HG03097 (cell line): Measurements from ENCODE around the gene MTM1.

Source experiments
- ATAC-seq: cut with Tn5 transposase; IDR thresholded peaks from one replicate; pipeline ENCODE4 v1.9.1; 2021; ENCODE audit not compliant: unreplicated experiment, low FRiP score

The MTM1 gene

DNA sequence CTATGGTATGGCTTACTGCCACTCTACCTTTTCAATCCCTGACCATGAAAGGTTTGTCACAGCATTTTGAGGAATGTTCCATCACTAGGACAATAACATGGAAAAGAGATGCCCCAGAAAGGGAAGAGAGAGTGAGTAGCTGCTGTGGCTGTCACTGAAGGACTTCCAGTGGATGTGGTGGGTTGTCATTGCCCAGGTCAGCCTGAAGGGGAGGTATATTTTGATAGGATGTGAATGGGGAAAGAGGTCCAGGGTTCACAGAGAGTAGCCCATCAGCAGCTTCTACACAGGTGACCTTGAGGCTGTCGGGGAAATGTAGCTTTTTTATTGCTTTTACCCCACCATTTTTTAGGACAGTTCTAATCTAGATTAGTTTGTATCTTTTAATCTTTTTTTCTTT is 30.8 kb downstream of the MTM1 start:
- no peak for ATAC-seq

- ATAC-seq = no peak
Observed at GRCh38 chrX:150602296-150602695, 33.9 kb downstream of the MTM1 start.

DNA sequence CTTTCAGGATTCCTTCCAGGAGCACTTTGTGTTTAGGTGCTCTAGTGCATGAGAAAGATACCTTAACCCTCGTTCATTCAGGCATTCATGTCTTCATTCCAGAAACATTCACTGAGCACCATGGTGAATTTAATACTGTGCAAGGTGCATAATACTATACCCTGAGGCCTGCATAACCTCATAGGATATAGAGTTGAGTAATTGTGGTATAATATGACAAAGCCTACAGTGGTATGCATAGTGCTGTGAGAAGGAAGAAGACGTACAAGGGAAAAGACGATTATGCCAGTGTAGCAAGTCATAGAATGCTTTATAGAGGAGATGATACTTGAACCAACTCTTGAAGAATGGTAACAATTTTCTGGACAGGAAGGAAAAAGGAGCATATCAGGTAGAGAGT is 34.3 kb downstream of the MTM1 start:
- no peak for ATAC-seq

GRCh38 chrX:150605603-150606002 is 37.2 kb downstream of the MTM1 start:
- no peak for ATAC-seq

GRCh38 chrX:150607201-150607600 is 38.8 kb downstream of the MTM1 start:
- ATAC-seq = no peak

GRCh38 chrX:150610043-150610442 is 41.6 kb downstream of the MTM1 start:
- ATAC-seq = no peak

GRCh38 chrX:150610446-150610845 is 42.0 kb downstream of the MTM1 start:
- no peak for ATAC-seq

- ATAC-seq = no peak
Observed at GRCh38 chrX:150615356-150615755, 46.9 kb downstream of the MTM1 start.

DNA sequence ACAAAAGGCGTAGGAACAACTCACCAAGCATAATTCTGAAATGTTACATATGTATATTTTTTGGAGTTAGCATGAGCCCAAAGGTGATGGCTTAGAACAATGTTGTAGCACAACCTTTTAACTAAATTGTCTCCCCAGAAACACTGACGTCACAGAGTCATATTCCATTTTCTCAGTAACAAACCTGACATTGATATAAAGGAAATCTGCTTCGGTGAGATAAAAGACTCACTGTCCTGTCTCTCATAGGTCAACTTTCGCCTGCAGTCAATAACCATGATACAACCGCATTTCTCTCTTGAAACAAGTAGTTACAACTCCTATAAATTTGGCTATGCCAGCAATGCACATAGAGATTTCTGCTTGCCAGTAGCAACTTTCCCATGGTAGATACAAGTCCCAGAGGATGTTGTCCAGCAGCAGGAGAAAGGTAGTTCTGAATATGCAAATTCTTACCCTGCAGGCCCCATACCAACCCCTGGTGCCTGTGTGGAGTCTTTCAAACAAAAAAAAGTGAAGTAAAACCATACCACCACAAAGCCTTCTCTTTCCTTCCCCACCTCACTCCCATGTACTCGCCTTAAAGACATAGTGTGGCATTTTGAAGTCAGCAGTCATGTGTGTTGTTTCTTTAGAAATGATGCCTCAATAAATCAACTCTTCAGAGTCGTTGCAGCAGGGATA is 47.9 kb downstream of the MTM1 start:
- ATAC-seq = no peak

- no peak for ATAC-seq
Observed at GRCh38 chrX:150616863-150617198, 48.4 kb downstream of the MTM1 start.

DNA sequence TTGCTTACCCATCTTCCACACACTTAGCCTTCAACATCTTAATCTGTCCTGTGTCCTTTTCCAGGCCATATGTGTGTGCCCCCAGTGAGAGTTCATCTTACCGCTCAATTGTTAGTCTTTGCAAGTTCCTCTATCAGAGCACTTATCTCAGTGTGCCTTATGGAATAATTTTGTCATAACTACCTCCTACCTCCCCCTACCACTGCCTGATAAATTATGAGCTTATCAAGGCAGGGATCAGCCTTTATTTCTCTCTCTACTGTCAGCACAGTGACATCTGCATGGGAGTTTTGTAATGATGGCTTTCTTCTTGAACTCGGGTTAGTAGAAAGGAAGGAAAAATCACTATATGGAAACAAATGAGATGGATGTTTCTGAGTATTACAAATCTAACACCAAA is 53.2 kb downstream of the MTM1 start:
- ATAC-seq = no peak

DNA sequence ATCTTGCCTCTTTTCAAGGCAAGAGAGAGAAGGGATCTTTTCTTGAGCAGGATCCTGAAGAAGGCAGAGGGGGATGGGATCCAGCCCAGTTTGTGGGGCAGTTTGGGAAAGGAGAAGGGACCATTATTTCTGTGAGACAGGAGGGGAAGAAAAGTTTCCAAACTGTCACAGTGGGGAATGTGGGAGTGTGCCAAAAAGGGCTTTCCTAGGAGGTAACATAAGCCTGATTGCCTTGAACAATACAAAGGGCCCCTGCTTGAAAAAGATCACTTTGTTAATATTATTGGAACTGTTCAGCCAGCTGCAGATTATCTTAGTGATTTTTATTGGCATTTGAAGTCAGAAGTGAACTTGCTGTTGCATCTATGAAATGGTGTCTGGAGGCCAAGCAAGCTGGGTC is 55.2 kb downstream of the MTM1 start:
- ATAC-seq = no peak

DNA sequence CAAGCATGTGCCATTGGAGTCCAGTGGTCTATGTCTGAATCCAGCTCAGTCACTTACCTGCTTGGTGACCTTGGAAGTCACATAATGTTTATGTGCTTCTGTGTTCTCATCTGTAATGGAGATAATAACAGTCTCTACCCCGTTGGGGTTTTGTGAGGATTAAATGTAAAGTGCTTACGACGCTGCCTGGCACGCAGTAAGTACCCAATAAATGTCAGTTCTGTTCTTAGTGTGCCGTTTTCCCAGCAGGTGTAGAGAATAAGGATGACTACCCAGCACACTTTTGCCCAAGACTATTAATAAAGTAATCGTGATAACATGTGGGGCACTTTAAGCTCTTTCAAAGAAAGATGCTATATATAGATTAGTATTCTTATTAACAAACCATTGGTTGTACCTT is 56.7 kb downstream of the MTM1 start:
- no peak for ATAC-seq

DNA sequence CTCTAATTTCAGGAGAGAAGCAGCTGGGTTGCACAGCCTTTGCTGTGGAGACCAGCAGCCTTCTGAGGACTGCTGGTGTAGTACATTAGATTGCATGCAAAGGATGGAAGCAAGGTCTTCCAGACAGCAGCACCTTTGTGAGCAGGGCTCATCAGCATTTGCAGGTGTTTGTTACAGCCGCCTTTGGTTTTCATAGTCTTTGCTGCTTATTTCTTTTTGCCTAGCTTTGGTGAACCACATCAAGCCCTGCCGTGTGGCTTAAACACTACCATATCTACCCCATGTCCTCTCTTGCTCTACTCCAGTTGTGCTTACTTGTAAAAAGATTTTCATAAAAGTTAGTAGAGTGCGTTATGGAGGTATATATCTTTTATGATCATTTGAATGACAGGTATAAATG is 57.5 kb downstream of the MTM1 start:
- no peak for ATAC-seq

DNA sequence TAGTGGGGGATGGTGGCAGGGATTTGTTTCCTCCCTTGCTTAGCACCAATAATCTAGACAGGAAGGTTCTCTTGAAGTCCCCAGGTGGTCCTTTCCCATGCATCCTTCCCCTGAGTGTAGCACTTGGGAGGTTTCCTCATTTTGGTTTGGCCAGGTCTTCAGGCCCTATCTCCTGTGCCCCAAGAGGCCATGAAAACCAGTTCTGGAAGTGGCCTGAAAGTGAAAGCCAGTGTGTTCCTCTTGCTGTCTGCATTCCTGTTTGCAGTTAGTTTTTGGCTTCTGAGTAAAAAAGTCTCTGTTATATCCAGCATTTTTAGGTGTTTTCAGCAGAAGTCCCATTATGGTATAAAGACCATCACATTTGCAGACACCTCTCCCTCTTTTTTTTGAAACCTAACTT is 59.5 kb downstream of the MTM1 start:
- no peak for ATAC-seq

GRCh38 chrX:150635952-150636351 is 67.5 kb downstream of the MTM1 start:
- ATAC-seq = no peak

DNA sequence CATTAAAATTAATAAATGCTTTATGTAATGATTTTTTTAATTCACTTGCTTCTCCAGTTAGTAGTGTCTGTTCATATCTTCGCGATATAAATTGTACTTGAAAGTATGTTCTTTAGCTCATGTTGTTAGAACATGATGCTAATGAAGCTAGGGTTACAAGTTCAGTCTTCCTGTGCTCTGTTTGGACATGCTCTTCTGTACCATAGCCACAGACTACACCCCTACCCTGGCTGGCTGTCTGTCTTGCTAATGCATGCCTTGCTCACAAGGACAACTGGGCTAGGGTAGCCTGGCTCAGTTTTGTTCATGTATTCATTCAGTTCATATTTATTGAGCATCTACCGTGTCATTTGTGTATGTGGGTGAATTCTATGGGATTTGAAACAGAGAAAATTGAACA is 74.0 kb downstream of the MTM1 start:
- ATAC-seq = no peak

DNA sequence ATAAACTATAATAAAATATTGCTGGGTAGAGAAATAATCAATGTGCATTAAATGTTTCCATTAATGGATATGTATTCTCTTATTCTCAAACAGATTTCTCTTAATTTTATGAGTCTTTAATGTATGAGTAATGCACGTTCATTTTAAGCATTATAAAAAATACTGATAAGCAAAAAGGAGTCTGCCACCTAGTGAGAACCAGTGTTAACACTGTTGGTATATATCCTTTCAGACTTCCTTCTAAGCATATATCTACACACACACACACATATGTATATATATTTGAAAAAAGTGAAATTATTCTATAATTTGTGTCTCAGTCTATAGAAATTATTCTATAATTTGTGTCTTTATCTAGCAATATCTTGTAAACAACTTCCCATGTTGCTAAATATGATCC is 74.8 kb downstream of the MTM1 start:
- ATAC-seq = no peak

GRCh38 chrX:150643958-150644357 is 75.5 kb downstream of the MTM1 start:
- no peak for ATAC-seq

- no peak for ATAC-seq
Observed at GRCh38 chrX:150644422-150644821, 76.0 kb downstream of the MTM1 start.

DNA sequence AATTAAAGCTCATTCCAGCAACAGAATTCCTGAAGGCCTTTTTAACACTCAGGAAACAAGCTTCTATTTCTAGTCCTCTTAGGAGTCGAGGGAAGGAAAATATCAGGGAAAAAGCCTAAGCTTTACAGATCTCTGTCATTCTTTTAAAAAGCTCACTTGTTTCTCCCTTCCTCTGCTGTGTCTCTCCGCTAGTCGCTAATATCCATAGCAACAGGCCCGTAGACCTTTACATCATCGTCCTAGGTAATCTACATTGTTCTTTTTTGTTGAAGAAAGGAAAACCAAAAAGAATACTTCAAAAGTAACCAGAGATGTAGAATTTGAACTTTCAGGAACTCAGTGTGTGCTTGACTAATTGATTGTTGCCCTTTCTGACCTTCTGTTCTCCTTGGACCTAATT is 78.9 kb downstream of the MTM1 start:
- no peak for ATAC-seq

- no peak for ATAC-seq
Observed at GRCh38 chrX:150648296-150648940, 80.0 kb downstream of the MTM1 start.
